Embryonic facial prominence (tissue), 1 donor: ENCODE data around the gene GALNT18.

ENCODE experiments used
- DNase-seq: peaks from one replicate; pipeline ENCODE4 v3.0.0-alpha.2; 2016; ENCODE audit errors: extremely low spot score

Gene GALNT18

DNA sequence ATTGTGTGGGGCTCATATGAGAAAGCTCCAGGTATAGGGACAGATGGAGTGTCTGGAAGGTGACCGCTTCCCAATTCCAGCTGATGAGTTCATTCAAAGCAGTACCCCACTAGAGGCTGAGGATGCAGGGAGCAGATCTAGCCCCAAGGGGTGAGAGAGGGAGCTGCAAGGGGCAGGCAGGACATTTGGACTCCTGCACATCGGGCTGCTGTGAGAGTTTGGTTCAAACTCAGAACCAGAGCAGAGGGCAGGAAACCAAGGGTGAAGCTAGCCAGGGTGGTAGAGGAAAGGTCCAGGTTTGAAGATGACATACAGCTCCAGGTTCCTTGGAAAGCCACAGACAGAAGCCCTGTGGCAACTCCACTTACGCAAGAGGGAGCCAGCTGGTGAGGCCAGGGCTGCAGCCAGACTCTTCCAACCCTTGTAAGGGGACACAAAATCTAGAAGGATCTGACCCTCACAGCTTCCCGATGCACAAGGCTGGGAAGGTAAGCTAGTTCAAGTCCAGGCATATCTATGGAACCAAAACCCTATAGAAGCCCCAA, 270.7 kb downstream of the GALNT18 start:
- DNase-seq: no peak

GRCh38 chr11:11349870-11350337, 271.9 kb downstream of the GALNT18 start:
- peak; percentile 11 for DNase-seq

DNA sequence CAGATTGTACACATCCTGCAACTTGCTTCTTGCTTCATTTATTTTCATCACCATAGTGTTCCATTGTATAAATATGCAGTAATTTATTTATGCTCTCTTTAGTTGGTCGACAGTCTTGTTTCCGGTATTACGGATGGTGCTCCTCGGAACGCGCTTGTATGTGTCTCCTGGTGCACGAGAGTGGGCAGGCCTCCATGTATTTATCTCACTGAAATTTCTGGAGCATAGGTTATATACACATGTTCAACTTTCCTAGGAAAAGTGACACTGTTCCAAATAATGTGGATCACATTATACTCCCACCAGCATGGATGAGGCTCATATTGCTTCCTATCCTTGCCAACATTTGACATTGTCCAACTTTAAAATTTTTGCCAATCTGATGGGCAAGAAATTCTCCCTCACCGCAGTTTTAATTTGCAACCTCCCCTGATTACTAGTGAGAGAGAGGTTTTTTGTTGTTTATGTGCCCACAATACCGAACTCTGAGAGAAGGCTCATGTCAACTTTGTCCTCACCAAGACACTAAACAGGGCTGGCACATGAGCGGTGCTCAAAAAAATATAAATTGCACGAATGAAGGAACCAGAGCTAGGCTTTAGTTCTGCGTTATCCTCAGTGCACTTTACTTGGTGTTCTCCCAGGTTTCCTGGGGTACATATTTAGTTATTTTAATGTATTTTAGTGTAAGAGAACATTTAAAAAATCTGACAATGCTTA, 272.5 kb downstream of the GALNT18 start:
- DNase-seq: peak; percentile 11

- no peak for DNase-seq
Measured at GRCh38 chr11:11348303-11348702, 273.5 kb downstream of the GALNT18 start.

- no peak for DNase-seq
Measured at GRCh38 chr11:11347592-11347991, 274.2 kb downstream of the GALNT18 start.

GRCh38 chr11:11346303-11346702, 275.5 kb downstream of the GALNT18 start:
- no peak for DNase-seq

DNA sequence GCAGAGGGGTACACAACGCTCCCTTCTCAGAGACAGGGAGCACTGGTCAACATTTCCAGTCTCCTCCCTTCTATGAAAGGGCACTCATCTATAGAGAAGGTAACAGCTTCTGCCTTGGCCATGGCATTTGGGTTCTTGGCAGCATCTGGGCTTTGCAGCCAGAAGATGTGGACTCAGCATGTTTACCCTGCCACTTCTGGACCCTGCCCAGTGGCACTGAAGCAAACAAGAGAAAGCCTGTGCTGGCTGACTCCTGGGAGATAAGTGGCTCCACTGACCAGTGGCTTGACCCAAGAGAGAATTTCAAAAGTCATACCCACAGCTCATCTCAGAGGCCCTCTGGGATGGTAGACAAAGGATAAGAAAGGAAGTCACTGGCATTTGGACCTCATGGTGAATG, 276.7 kb downstream of the GALNT18 start:
- DNase-seq: no peak

DNA sequence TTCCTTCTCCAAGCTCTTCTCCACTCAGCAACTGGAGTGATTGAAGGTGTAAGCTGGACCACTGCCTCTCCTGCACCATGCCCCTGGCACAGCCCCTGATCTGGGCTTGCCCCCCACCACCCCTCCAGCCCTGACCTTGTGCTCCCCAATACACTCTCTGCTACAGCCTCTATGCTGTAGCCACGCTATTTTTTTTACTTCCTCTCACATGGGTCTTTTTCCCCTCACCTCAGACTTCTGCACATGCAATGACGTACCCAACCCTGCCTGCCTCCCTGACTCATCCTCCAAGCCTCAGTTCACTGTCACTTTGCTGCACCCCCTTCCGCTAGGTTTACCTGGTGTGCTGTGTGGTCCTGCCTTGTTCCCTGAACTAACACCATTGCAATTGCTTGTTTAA, 277.8 kb downstream of the GALNT18 start:
- DNase-seq: no peak

- no peak for DNase-seq
Measured at GRCh38 chr11:11338304-11338703, 283.5 kb downstream of the GALNT18 start.

DNA sequence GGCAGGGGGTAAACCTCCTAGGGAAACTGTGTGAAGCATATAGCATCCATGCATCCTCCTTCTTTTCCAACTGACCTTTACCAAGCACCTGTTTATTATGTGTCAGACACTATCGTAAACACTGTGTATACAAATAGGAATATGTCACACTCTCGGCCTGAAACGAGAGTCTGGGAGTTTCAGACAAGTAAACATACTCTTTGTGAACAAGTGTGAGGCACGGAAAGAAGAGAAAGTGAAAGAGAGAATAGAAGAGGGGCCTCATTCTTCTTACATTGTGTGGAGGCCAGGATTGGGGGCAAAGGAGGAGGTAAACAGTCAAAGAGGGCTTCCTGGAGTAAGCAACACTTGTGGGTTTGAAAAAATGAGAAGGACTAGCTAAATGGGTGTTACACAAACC, 285.1 kb downstream of the GALNT18 start:
- DNase-seq: no peak

- no peak for DNase-seq
Measured at GRCh38 chr11:11335043-11335442, 286.8 kb downstream of the GALNT18 start.

DNA sequence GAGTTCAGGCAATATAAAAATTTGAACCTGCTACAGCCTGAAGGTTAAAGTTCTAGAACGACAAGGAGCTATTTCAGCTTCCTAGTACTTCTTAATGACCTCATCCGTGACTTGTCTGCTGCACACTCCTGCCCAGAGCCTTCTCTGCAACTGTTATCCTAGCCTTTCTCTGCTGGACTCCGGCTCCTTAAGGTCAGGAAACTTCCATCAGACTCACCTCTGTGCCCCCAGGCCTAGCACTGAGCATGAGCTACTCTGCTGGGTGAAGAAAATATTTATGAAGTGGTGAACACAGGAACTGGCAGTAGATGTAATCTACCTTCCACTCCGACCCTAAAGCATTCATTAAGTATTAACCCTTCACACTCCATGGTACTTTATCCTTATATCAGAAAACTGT, 287.2 kb downstream of the GALNT18 start:
- DNase-seq: no peak

- no peak for DNase-seq
Measured at GRCh38 chr11:11332141-11332710, 289.6 kb downstream of the GALNT18 start.

GRCh38 chr11:11329062-11329806, 292.6 kb downstream of the GALNT18 start:
- no peak for DNase-seq

- no peak for DNase-seq
Measured at GRCh38 chr11:11324090-11324489, 297.7 kb downstream of the GALNT18 start.

DNA sequence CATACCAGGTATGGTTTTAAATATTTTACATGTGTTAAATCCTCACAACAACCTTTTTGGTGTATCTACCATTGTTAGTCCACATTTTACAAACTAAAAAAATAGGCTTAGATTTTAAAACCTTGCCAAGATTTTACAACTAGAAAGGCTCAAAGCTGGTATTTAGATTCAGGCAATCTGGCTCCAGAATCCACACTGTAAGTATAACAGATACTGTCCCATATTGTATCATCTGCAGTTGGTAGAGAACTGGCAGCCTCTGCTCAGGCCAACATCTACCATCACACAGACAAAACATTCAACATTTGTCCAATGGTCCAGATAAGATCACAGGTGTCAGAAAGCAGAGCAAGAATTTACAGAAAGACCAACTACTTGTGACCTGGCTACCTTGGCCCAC, 299.7 kb downstream of the GALNT18 start:
- no peak for DNase-seq

GRCh38 chr11:11320825-11321224, 301.0 kb downstream of the GALNT18 start:
- DNase-seq: no peak

- no peak for DNase-seq
Measured at GRCh38 chr11:11318961-11319360, 302.8 kb downstream of the GALNT18 start.

DNA sequence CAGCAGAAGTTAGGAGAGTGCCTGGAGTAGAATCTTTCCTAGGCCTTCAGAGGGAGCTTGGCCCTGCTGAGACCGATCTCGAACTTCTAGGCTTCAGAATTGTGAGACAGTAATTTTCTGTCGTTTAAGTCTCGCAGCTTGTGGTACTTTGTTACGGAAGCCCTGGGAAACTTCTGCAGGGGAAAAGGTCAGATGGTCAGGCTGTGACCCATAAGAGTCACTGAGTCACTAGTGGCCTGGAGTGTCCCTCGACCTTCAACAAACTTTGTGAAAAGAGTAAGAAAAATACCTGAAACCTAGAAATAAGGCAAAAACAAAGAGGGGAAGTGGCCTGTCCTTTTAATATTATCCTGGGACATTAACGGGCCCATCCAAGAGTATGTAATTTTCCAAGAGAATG, 303.3 kb downstream of the GALNT18 start:
- no peak for DNase-seq

DNA sequence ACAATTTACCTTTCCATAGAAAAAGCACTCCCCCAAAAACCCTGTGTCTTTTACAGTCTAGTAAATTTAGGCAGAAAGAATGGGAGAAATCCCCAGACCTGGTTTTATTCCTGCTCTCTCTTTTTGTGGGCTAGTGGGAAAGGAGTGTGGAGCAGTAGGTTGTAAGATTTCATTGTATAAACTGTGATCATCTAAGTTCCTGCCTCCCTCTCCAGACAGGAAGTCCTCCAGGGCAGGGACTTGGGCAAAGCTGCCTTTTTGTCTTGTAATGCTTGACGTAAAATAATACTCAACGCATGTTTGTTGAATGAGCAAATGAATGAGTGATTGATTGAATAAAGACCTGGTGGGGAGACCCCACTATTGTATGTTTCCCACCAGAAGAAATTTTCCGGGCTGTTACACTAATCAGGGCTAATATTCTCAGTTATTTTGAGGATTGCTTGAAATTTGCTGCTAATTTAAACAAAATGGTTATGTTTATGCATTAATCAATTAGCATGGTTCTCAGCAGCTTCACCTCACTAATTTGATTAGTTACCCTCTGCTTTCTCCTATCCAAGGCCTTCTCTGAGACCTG, 305.1 kb downstream of the GALNT18 start:
- DNase-seq: no peak

DNA sequence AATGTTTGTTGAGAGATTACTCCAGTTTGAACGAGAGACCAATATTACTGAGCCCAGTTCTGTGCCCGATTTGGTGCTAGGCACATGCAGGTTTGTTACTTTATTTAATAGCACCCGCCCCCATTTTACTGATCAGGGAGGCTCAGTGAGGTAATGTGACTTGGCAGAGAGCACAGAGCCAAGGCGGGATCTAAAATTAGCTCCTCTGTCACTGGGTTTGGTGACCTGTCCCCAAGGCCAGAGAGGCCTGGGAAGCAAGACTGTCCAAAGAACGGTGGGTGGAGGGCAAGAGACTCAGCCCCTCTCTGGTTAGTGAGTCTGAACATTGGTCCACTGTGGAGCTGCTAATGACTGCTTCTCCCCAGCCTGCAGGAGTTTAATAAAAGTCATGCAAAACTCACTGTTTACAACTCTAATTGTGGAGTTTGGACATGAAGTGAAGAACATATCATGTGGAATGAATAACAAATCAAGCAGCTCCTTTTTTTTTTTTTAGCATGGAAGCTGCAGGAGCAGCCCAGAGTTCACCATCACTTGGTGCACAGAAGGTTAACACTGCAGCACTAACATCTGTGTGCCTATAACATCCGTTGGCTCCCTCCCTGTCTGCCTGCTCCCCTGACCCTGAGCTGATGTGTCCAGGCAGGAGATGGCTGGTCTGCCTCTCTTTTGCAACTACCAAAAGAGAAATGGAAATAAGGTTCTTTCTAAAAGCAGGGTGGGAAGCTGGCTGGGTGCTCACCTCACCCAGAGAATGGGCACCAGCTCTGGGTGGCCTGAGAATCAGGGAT, 307.7 kb downstream of the GALNT18 start:
- DNase-seq: no peak
